GM19240 (cell line): ENCODE data around the gene ACACA.

ENCODE experiments used
- DNase-seq: peaks from one replicate; pipeline ENCODE4 v3.0.0; 2011; ENCODE audit warnings: low spot score; ENCODE audit not compliant: insufficient read length

ACACA gene

GRCh38 chr17:37292429-37293139 is 114.1 kb downstream of the ACACA start:
- DNase-seq = no peak

- no peak for DNase-seq
Observed at GRCh38 chr17:37291351-37291750, 115.3 kb downstream of the ACACA start.

DNA sequence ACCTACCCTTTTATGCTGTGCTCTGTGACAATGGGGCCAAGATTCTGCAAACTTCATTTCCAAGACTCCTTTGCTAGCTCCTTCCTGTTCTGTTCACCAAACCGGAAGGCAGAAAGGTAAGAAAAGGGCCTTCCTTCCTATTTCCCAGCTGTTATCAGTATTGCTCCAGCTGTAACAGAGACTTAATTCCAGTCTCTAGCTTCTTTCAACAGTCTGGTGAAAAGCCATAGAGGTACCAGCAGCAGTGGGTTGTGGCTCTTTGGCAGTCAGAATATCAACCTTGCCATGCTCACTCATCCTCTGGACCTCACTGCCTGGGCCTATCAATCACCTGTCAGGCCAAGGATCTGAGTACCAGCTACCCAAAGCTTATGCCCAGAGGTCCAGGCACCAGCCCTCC is 120.2 kb downstream of the ACACA start:
- no peak for DNase-seq

- no peak for DNase-seq
Observed at GRCh38 chr17:37284191-37284590, 122.4 kb downstream of the ACACA start.

DNA sequence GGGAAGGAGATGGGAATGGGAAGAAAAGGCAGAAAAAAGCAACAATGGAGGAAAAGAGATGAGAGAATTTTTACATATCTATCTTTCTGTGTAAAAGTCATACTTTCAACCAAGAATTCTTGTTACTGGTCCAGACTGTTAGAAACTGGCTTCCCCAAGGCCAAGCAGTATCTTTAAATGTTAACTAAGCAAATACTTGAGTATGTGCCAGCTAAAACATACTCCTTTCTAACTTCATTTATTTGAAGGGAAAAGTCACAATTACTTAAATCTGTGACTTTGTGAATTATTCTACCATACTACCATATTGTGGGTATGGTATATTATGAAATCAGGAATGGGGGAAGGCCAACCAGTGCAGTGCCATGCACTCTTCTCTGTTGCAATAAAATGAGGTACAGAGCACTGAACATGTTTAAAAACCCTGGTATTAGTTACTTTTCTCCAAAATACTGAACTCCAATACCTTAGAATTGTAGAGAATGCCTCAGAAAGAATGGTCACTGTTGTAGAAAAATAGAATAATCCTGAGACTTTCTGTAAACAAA is 123.1 kb downstream of the ACACA start:
- DNase-seq = no peak

DNA sequence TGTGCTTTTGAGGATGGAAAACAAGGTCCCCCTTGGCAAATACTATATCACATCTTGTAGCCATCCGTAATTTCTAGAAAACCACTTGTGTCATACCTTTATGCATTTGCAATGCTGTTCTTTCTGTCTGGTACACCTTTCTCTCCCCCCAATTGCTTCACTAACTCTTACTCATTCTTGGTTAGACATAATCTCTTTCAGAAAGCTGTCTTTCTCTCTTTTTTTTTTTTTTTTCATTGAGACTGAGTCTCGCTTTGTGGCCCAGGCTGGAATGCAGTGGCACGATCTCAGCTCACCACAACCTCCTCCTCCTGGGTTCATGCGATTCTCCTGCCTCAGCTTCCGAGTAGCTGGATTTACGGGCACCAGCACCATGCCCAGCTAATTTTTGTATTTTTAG is 125.8 kb downstream of the ACACA start:
- no peak for DNase-seq

GRCh38 chr17:37278247-37278894 is 128.3 kb downstream of the ACACA start:
- no peak for DNase-seq

GRCh38 chr17:37276475-37276874 is 130.2 kb downstream of the ACACA start:
- no peak for DNase-seq

DNA sequence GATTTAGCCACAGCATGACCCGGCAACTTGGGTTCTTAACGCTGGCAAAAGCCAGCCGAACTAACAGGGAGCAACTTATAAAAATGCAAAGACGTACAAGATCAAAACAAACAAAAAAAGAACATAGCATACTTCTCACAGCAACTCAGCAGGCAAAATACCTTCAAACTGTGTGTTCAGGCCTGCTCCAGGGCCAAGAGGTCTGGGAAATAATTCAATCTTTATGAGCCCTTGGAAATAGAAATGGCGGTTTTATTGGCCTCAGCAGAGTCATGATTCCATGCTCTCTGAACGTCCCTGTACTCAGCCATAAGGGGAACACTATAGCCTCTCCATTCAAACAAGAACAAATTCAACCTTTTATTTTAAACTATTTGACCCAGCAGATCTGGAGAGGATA is 132.2 kb downstream of the ACACA start:
- DNase-seq = no peak

GRCh38 chr17:37273409-37274051 is 133.1 kb downstream of the ACACA start:
- no peak for DNase-seq

- no peak for DNase-seq
Observed at GRCh38 chr17:37265446-37266173, 141.0 kb downstream of the ACACA start.

DNA sequence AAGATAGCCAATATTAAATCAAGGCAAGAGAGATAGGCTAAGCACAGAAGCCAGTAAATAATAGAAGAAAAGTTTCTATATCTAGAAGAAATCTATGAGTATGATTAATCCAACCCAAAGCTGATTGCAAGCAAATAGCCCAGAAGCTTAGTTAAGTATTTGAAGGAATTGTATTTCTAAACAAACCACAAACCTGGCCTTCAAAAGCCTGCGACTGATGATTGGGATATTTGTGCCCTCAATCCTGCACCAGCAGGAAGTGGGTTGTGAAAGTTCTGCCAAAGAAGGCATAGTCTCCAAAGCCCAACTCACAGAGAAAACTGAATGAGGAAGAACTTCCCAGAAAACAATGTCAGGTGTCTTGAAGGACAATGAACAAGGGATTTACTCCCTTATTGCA is 145.3 kb downstream of the ACACA start:
- no peak for DNase-seq

GRCh38 chr17:37259030-37259735 is 147.5 kb downstream of the ACACA start:
- no peak for DNase-seq

DNA sequence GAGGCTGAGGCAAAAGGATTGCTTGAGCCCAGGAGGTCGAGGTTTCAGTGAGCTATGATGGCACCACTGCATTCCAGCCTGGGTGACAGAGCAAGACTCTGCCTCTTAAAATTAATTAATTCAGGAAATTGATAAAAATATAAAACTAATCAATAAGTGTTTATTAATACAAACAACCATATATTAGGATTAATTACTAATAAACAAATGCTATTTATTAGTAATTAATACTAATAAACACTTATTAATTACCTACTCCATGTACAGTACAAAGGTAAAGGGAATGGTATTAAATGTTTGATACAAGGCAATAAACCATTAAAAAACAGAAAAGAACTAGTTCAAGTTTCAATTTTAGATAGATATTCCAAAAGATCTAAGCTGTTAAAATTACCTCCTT is 150.0 kb downstream of the ACACA start:
- no peak for DNase-seq

DNA sequence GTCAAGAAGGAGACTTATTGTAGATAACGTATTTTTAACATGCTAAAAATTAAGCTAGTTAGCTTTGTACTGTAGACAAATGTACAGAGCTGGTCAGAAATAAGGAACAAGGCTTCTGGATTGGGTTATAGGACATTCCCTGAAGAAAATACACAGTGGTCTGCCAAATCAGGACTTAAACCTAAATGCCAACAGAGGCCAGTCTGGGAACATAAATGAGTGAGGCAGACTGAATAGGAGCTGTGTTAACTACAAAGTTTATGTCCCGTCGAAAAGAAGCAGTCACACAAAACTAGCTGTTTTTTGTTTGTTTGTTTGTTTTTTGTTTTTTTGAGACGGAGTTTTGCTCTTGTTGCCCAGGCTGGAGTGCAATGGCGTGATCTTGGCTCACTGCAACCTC is 151.2 kb downstream of the ACACA start:
- DNase-seq = no peak

GRCh38 chr17:37247825-37248224 is 158.8 kb downstream of the ACACA start:
- no peak for DNase-seq

DNA sequence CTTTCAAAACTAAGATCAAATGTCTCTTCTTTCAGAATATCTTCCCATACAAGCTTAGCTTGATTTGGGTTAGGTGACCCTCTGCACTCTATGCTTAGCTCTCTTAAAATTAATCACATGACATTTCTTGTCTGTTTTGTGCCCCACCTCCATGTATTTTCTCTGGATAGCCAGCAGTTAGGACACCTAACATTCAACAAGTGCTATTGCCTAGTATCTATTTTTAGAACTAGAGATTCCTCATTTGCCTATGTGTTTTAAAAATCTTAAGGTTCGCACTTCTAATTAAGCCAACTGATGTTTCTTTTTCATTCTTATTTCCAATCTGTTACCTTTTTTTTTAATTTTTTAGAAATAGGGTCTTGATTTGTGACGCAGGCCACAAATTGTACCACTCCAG is 160.6 kb downstream of the ACACA start:
- no peak for DNase-seq

- DNase-seq = no peak
Observed at GRCh38 chr17:37240381-37240780, 166.3 kb downstream of the ACACA start.

GRCh38 chr17:37239690-37240334 is 166.8 kb downstream of the ACACA start:
- DNase-seq = no peak

DNA sequence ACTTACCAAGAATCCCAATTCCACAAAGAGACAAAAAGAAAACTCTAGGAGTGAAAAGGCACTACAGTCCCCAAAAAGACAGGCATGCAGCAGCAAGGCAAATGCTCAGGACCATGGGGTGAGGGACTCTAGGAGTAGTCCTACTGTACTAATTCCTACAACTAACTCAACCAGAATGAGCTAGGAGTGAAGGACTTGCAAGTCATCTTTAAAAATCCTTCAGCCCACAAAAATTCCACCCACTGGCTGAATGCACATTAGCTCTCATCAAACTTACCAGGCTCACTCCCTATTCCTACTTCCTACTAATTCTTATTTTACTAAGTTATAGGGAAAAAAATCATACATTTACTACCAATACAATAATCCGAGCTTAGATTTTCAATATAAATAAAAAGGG is 172.5 kb downstream of the ACACA start:
- no peak for DNase-seq

- DNase-seq = no peak
Observed at GRCh38 chr17:37233036-37233435, 173.6 kb downstream of the ACACA start.
